ENCODE measurements around the gene PRKAR1B.

The PRKAR1B gene

DNA sequence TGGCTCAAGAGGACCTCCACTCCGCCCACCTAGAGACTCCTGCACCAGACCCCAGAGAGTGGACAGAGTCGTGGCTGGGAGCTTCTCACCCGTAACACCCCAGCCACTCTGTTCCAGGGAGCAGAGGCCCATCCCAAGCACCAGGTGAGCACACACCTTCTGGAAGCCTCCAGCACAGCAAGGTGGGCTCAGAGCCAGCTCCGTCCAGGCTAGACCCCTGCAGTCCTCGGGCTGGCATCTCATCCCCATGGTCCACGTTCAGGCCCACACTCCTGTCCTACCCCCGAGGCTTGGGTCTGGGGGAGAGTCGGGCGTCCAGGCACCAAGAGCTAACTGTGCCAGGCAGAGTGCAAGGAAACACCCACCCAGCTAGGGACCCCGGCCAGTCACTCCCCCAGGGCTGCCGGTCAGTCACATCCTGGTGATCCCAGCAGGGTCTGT is 220.7 kb downstream of the PRKAR1B start:
- Mint-ChIP-seq H3K36me3 (ENCODE audit: low read depth) (peaks cover 6% of the 10 kb centered on the region), H3K4me1 (no peaks in the 10 kb centered on the region), H3K27me3 (no peaks in the 10 kb centered on the region), H3K9me3 (no peaks in the 10 kb centered on the region), H3K27ac (no peak overlapping the region), H3K4me3 (no peak overlapping the region)
- ATAC-seq, result no peak
- DNase-seq, result no peak

GRCh38 chr7:505171-505570 is 221.9 kb downstream of the PRKAR1B start:
- no peak overlapping the region for H3K27ac Mint-ChIP-seq
- H3K4me1 Mint-ChIP-seq, result no peaks in the 10 kb centered on the region
- DNase-seq (no peak), ATAC-seq (no peak)
- H3K4me3 Mint-ChIP-seq, result no peak overlapping the region
- H3K9me3 Mint-ChIP-seq, result no peaks in the 10 kb centered on the region
- H3K36me3 Mint-ChIP-seq (ENCODE audit: low read depth), result peaks cover 9% of the 10 kb centered on the region
- H3K27me3 Mint-ChIP-seq, result no peaks in the 10 kb centered on the region

DNA sequence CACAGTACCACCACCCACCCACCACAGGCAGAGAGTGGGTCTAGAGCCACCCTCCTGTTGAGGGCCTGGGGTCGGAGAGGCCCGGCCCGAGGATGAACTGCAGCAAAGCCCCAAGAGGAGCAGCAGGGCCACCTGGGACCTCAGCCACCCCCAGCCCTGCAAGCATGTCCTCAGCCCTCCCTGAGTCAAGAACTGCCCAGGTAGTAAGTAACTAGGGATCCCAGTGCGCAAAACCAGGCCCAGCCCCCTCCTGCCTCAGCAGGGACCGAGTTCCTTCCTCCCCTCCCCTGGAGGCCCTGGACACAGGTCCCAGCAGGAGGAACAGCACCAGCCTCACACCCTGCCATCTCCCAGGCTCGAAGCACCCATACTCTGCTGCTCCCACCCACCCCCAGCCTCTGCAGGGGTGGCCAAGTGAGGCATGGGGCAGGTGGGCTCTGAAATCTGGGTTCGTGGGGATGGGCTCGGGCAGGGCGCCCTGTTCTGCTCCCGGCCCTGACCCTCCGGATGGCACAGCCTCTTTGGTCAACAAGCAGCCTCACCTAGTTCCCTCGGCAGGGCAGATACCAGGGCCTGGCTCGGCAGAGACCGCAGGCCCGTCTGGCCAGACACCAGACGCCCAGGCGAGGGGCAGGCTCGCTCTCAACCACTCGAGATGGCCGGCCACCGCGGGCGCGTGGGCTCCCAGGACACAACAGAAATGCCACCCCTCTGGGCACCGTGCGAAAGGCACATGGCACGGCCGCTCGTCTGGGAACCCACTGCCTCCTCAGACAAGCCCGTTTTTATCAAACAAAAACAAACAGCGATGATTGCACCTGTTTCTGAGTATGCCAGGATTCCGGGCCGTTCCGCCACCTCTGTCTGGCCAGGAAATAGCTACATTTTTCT is 222.6 kb downstream of the PRKAR1B start:
- Mint-ChIP-seq H3K27me3 (no peaks in the 10 kb centered on the region), H3K9me3 (no peaks in the 10 kb centered on the region), H3K36me3 (ENCODE audit: low read depth) (peaks cover 14% of the 10 kb centered on the region), H3K4me3 (no peak overlapping the region), H3K27ac (no peak overlapping the region), H3K4me1 (no peaks in the 10 kb centered on the region)
- ATAC-seq, result no peak
- no peak for DNase-seq

DNA sequence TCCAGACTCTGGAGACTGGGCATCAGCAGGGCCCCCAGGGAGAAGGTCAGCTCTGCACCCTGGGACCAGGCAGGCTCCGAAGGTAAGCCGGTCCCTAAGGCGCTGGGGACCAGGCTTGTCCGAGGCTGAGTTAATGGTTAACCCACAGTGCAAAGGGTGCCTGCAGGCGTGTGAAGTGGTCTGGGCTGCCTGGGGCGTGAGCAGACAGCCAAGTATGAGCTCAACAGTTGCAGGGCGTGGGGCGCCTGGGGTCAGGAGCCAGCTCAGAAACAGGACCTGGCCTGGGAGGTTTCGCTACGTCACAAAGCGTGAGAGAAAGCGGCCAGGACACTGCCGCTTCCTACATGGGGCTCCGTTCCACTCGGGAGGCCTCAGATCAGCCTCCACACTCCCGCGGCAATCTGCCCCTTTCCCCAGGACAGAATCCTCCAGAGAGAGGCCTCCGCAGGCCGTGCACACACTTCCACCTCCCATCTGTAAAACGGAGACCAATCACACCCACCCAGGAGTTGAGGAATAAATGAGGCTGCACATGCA is 223.4 kb downstream of the PRKAR1B start:
- Mint-ChIP-seq H3K36me3 (ENCODE audit: low read depth) (peaks cover 14% of the 10 kb centered on the region), H3K9me3 (no peaks in the 10 kb centered on the region), H3K4me1 (no peaks in the 10 kb centered on the region), H3K27me3 (no peaks in the 10 kb centered on the region), H3K4me3 (no peak overlapping the region), H3K27ac (no peak overlapping the region)
- ATAC-seq, result no peak
- DNase-seq, result no peak

DNA sequence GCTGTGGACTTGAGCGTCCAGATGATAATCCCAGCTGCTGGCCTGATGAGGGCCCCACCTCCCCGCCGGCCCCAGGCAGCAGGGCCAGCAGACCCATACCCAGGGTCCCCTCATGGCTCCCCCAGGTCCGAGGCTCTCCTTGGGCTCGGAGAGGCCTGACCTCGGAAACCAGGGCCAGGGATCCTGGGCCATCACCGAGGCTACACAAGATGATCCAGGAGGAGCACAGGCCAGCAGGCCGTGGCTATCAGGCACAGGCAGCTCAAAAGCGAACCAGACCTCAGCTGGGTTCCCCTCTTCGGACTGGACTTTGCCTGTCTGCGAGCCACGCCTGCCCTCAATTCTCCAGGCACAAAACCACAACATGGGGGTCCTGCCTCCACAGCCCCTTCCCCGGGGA is 224.8 kb downstream of the PRKAR1B start:
- DNase-seq (no peak), ATAC-seq (no peak)
- no peak overlapping the region for H3K4me3 Mint-ChIP-seq
- H3K4me1 Mint-ChIP-seq, result peaks cover 4% of the 10 kb centered on the region
- no peaks in the 10 kb centered on the region for H3K27me3 Mint-ChIP-seq
- H3K36me3 Mint-ChIP-seq (ENCODE audit: low read depth), result peaks cover 19% of the 10 kb centered on the region
- no peak overlapping the region for H3K27ac Mint-ChIP-seq
- no peaks in the 10 kb centered on the region for H3K9me3 Mint-ChIP-seq

DNA sequence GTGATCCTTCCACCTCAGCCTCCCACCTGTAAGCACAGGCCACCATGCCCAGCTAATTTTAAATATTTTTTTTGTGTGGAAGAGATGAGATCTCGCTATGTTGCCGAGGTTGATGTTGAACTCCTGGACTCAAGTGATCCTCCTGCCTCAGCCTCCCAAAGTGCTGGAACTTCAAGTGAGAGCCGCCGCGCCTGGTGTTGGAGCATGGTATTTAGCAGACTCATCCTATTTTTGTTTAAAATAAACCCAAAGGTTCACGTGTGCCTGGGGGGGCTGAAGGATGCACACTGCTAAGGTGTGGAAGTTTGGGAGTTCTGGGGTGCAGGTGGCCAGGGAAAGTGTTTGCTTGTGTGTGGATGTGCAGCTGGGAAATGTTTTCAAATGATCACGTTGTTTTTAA is 225.6 kb downstream of the PRKAR1B start:
- DNase-seq (no peak), ATAC-seq (no peak)
- Mint-ChIP-seq H3K4me1 (peaks cover 4% of the 10 kb centered on the region), H3K36me3 (ENCODE audit: low read depth) (peaks cover 19% of the 10 kb centered on the region), H3K27ac (no peak overlapping the region), H3K4me3 (no peak overlapping the region), H3K27me3 (no peaks in the 10 kb centered on the region), H3K9me3 (no peaks in the 10 kb centered on the region)

DNA sequence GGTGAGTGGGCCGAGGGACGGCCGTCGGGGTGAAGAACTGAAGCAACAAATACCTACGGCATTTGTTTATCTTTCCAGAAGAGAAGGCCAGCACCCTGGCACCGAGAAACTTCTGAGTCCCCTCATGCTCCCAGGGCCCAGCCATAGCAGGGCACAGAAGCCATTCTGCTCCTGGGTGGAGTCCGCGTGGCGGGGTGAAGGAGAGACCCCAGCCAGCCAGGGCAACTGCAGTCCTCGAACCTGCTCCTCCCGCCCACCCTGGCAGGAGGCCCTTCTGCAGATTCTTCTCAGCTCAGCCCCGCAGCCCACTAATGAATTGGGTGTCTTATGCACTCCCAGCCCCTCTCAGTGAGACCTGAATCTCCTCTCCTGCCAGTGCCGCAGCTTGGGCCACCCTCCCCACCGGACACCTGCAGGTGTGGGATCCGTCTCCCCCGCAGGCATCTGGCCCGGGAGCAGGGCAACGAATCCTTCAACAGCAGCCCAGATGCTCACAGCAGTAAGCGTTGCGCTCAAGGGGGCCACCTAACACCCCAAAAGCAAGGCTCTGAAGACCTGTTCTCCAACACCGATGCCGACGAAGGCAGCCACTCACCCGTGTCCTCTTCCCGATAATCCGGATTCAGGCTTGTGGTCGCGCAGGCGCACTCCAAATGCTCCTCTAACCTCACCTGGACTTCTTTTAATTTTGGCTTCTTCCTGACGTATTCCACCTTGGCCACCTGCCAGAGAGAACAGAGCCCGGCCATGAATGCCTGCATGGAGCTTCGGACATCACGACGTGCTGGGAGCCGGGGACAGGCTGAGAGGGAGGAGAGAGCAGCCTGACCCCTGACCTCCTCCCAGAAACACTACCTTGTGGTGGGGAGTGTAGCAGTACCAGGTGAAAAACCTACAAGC is 226.3 kb downstream of the PRKAR1B start:
- no peak for ATAC-seq
- H3K27ac Mint-ChIP-seq, result no peak overlapping the region
- no peak overlapping the region for H3K4me3 Mint-ChIP-seq
- H3K27me3 Mint-ChIP-seq, result no peaks in the 10 kb centered on the region
- H3K9me3 Mint-ChIP-seq, result no peaks in the 10 kb centered on the region
- peaks cover 19% of the 10 kb centered on the region for H3K36me3 Mint-ChIP-seq (ENCODE audit: low read depth)
- peaks cover 4% of the 10 kb centered on the region for H3K4me1 Mint-ChIP-seq
- no peak for DNase-seq

GRCh38 chr7:499853-500485 is 227.1 kb downstream of the PRKAR1B start:
- Mint-ChIP-seq H3K36me3 (ENCODE audit: low read depth) (peaks cover 14% of the 10 kb centered on the region), H3K27ac (no peak overlapping the region), H3K4me3 (no peak overlapping the region), H3K4me1 (peaks cover 4% of the 10 kb centered on the region), H3K9me3 (no peaks in the 10 kb centered on the region), H3K27me3 (no peaks in the 10 kb centered on the region)
- ATAC-seq (no peak), DNase-seq (no peak)
